HepG2 (cell line): ENCODE measurements around the gene PDXDC1. TPM values are rescaled to one million over a fixed set of nuclear protein-coding genes. Genes with fewer than 3 reads are reported as not detected.
A peak's percentile ranks its signal among the peaks of the same experiment; 100 is the strongest.

Experiments used
- GTF2F1 ChIP-seq: fragments of 150-350 bp; IDR thresholded peaks from 2 replicates; pipeline ENCODE4 v1.6.1; 2014; ENCODE audit warnings: low read length
- HIC2 ChIP-seq: sonication (generic); formaldehyde crosslinking; IDR thresholded peaks from 2 replicates; pipeline ENCODE4 v1.9.0; 2022; ENCODE audit warnings: low read depth, missing genetic modification reagents
- HMG20A ChIP-seq: IDR thresholded peaks from 2 replicates; pipeline ENCODE4 v1.6.1; 2016; ENCODE audit warnings: borderline replicate concordance
- JUND ChIP-seq: sonication (generic); formaldehyde crosslinking; IDR thresholded peaks from 2 replicates; pipeline ENCODE4 v1.8.0; 2022; ENCODE audit warnings: mild to moderate bottlenecking, missing genetic modification reagents
- MAFF ChIP-seq: IDR thresholded peaks from 2 replicates; pipeline ENCODE4 v1.6.1; 2011; ENCODE audit warnings: low read depth, low read length, improper control_type of control experiment
- MLLT10 ChIP-seq: sonication (generic); formaldehyde crosslinking; IDR thresholded peaks from 2 replicates; pipeline ENCODE4 v1.4.0; 2020; ENCODE audit warnings: missing genetic modification reagents
- MTERF4 ChIP-seq: sonication (generic); formaldehyde crosslinking; IDR thresholded peaks from 2 replicates; pipeline ENCODE4 v1.8.0; 2023; ENCODE audit warnings: mild to moderate bottlenecking, missing genetic modification reagents
- NR2C2 ChIP-seq: sonication (generic); formaldehyde crosslinking; IDR thresholded peaks from 2 replicates; pipeline ENCODE4 v1.4.0; 2020; ENCODE audit warnings: missing genetic modification reagents, mild to moderate bottlenecking, moderate library complexity, borderline replicate concordance
- REPIN1 ChIP-seq: sonication (generic); formaldehyde crosslinking; IDR thresholded peaks from 2 replicates; pipeline ENCODE4 v1.8.0; 2022; ENCODE audit warnings: missing genetic modification reagents, low read depth, mild to moderate bottlenecking, borderline replicate concordance
- REXO4 ChIP-seq: sonication (generic); formaldehyde crosslinking; IDR thresholded peaks from 2 replicates; pipeline ENCODE4 v1.8.0; 2022; ENCODE audit warnings: missing genetic modification reagents, mild to moderate bottlenecking, borderline replicate concordance
- RXRA ChIP-seq: sonication (generic); formaldehyde crosslinking; IDR thresholded peaks from 2 replicates; pipeline ENCODE4 v1.5.1; 2020; ENCODE audit warnings: missing genetic modification reagents
- TBX3 ChIP-seq: fragments of 450-650 bp; IDR thresholded peaks from 2 replicates; pipeline ENCODE4 v1.6.1; 2017; ENCODE audit warnings: antibody characterized with exemption, mild to moderate bottlenecking, inconsistent platforms, borderline replicate concordance
- ZBTB38 ChIP-seq: sonication (generic); formaldehyde crosslinking; IDR thresholded peaks from 2 replicates; pipeline ENCODE4 v1.5.1; 2020; ENCODE audit warnings: mild to moderate bottlenecking, missing genetic modification reagents
- ZNF296 ChIP-seq: sonication (generic); formaldehyde crosslinking; conservative IDR thresholded peaks from 2 replicates; pipeline ENCODE4 v1.5.0; 2020; ENCODE audit warnings: mild to moderate bottlenecking, missing genetic modification reagents
- ZNF430 ChIP-seq: sonication (generic); formaldehyde crosslinking; IDR thresholded peaks from 2 replicates; pipeline ENCODE4 v1.9.0; 2021; ENCODE audit warnings: mild to moderate bottlenecking, missing genetic modification reagents
- ZNF513 ChIP-seq: sonication (generic); formaldehyde crosslinking; conservative IDR thresholded peaks from 2 replicates; pipeline ENCODE4 v1.5.0; 2020; ENCODE audit warnings: missing genetic modification reagents
- ZNF574 ChIP-seq: sonication (generic); formaldehyde crosslinking; IDR thresholded peaks from 2 replicates; pipeline ENCODE4 v1.4.0; 2020; ENCODE audit warnings: missing genetic modification reagents
- ZNF775 ChIP-seq: sonication (generic); formaldehyde crosslinking; IDR thresholded peaks from 2 replicates; pipeline ENCODE4 v1.4.0; 2020; ENCODE audit warnings: missing genetic modification reagents, mild to moderate bottlenecking, moderate library complexity, borderline replicate concordance
- polyA plus RNA-seq, 8 experiments: library from polyadenylated mRNA; depleted of rRNA in 3 of 8; stranded (reverse) in 7 of 8; unstranded in 1 of 8; fragments of >200 nt; fragmentation: Illumina TruSeq in 4 of 8; extraction: Trizol in 4 of 8; gene quantifications; 2 replicates each; pipeline versions ENCODE4 v1.2.1 to v1.2.3, GENCODE V29; 2011 to 2016; ENCODE audit warnings: low read depth in 4 of 8, missing spikeins in 1 of 8, mixed read lengths in 1 of 8; ENCODE audit not compliant: insufficient read depth in 1 of 8
- total RNA-seq, 5 experiments: library from RNA; depleted of rRNA; stranded (reverse); fragments of >200 nt; fragmentation: Illumina TruSeq; extraction: Trizol; gene quantifications; 2 replicates each; pipeline ENCODE4 v1.2.3, GENCODE V29; 2016; ENCODE audit warnings: low read depth in 1 of 5
- TF ChIP-seq, protein P1 (sequence below): sonication (generic); formaldehyde crosslinking; IDR thresholded peaks from 2 replicates; pipeline ENCODE4 v1.8.1; 2023; ENCODE audit warnings: missing genetic modification reagents, mild to moderate bottlenecking, borderline replicate concordance
- TF ChIP-seq, protein P2 (sequence below): sonication (generic); formaldehyde crosslinking; IDR thresholded peaks from 2 replicates; pipeline ENCODE4 v1.4.0; 2020; ENCODE audit warnings: missing genetic modification reagents

The PDXDC1 gene
- total and polyA plus RNA-seq, 2 of the 13 experiments (the other 11 are each of a cell fraction or from before 2014, with no cell fraction given), result 133 to 169 TPM

DNA sequence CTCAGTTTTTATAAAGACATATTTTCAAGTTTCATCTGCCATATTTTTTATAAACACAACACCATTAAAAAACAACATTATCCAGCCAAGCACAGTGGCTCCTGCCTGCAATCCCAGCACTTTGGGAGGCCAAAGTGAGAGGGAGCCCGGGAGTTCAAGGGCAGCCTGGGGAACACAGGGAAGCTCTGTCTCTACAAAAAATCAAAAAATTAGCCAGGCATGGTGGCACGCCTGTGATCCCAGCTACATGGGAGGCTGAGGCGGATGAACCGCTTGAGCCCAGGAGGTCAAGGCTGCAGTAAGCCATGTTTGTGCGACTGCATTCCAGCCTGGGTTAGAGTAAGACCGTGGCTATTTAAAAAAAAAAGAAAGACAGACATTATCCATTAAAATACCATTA is 98.3 kb downstream of the PDXDC1 start (continued):
- no peak for TF ChIP-seq HIC2 (CRISPR knock-in tag)
- peak; percentile 96 for TF ChIP-seq ZBTB38 (CRISPR knock-in tag)
- no peak for TF ChIP-seq MAFF
- TF ChIP-seq ZNF430 (CRISPR knock-in tag), result no peak
- TF ChIP-seq, protein P1, sequence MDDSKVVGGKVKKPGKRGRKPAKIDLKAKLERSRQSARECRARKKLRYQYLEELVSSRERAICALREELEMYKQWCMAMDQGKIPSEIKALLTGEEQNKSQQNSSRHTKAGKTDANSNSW, result no peak
- TF ChIP-seq ZNF775 (CRISPR knock-in tag), result no peak
- no peak for TF ChIP-seq MLLT10 (CRISPR knock-in tag)
- TF ChIP-seq JUND (CRISPR knock-in tag), result no peak
- no peak for TF ChIP-seq ZNF296 (CRISPR knock-in tag)
- 0 out of 2 replicates have a peak, but pooled peaks have one; percentile 15 for TF ChIP-seq ZNF574
- 0 out of 2 replicates have a peak, but pooled peaks have one; percentile 21 for TF ChIP-seq RXRA
- TF ChIP-seq TBX3, result no peak
- TF ChIP-seq, protein P2, sequence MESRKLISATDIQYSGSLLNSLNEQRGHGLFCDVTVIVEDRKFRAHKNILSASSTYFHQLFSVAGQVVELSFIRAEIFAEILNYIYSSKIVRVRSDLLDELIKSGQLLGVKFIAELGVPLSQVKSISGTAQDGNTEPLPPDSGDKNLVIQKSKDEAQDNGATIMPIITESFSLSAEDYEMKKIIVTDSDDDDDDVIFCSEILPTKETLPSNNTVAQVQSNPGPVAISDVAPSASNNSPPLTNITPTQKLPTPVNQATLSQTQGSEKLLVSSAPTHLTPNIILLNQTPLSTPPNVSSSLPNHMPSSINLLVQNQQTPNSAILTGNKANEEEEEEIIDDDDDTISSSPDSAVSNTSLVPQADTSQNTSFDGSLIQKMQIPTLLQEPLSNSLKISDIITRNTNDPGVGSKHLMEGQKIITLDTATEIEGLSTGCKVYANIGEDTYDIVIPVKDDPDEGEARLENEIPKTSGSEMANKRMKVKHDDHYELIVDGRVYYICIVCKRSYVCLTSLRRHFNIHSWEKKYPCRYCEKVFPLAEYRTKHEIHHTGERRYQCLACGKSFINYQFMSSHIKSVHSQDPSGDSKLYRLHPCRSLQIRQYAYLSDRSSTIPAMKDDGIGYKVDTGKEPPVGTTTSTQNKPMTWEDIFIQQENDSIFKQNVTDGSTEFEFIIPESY, result peak; percentile 91
- TF ChIP-seq NR2C2 (CRISPR knock-in tag), result no peak
- no peak for TF ChIP-seq HMG20A (CRISPR knock-in tag)
- TF ChIP-seq REXO4 (CRISPR knock-in tag), result no peak
- no peak for TF ChIP-seq GTF2F1
- TF ChIP-seq REPIN1 (CRISPR knock-in tag), result no peak
- no peak for TF ChIP-seq MTERF4 (CRISPR knock-in tag)
- TF ChIP-seq ZNF513 (CRISPR knock-in tag), result no peak
